HG02884 (cell line): Measurements from ENCODE around the gene SEC14L6.

ENCODE experiments used
- ATAC-seq: cut with Tn5 transposase; IDR thresholded peaks from one replicate; pipeline ENCODE4 v1.9.1; 2021; ENCODE audit warnings: mild to moderate bottlenecking, moderate library complexity; ENCODE audit not compliant: unreplicated experiment

Gene SEC14L6

DNA sequence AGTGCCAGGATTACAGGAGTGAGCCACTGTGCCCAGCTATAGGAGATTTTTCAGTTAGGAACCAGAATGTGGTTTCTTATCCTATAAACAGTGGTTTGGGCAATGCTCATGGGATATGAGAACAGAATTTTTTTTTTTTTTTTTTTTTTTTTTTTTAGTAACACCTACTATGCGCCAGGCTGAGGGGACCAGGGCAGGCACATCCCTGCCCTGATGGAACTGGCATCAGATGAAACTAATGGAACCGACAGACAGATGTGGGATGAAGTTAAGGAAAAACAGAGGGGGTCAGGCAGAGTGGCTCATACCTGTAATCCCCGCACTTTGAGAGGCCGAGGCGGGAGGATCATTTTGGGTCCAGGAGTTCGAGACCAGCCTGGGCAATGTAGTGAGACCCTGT lies 45.9 kb downstream of the SEC14L6 start:
- ATAC-seq = no peak

DNA sequence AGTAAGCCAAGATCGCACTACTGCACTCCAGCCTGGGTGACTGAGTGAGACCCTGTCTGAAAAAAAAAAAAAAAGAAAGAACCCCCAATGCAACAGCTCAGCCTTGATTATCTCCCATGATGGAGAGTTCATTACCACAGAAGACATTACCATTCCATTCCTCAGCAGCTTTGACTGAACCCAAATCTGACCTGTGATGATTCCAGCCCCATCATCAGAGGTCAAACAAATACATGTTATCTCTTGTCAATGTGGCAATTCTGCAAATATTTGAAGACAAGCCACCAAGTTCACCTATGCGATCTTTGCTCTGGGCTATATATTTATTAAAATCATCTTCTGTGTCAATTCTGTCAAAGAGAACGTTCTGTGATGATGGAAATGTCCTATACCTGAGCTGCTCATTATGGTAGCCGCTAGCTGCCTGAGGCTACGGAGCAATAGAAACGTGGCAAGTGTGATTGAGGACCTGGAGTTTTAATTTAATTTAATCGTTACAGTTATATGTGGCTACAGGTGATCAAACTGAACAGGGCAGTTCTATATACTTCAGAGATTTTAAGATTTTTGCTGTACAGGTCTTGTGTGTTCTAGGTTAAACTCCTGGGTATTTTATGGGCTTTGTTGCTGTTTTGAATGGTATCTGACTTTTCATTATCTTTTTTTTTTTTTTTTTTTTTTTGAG lies 48.9 kb downstream of the SEC14L6 start:
- ATAC-seq = no peak

DNA sequence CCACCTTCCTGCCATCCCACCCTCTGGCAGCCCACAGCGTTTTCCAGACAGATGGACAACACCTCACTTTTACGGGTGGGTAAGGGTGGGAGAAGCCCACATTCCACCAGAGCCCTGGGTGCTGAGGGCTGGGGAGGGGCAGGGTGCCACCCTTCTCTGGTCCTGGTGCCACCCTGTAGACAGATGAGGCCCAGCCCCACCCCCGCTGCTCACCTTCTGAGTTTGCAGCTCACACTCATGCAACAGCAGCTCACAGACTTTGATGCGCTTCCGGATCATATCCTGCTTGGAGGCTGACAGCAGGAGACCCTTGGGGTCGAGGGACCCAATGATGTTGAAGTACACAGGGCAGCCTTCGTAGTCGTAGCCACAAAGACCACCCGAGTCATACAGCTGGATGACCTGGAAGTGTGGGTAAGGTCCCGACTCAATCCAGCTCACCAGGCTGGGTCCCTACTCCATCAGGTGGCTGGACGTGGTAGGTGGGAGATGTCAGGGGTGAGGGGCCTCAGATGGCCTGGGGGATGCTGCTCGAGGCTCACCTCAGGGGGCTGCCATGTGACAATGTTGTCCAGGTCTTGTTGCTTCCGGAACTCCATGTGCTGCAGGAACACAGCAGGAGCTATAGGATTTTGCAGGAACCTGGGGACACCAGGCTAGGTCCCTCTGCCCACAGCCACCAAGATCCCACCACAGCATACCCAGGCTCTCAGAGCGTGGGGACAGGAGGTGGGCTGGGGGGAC lies 51.3 kb downstream of the SEC14L6 start:
- no peak for ATAC-seq

DNA sequence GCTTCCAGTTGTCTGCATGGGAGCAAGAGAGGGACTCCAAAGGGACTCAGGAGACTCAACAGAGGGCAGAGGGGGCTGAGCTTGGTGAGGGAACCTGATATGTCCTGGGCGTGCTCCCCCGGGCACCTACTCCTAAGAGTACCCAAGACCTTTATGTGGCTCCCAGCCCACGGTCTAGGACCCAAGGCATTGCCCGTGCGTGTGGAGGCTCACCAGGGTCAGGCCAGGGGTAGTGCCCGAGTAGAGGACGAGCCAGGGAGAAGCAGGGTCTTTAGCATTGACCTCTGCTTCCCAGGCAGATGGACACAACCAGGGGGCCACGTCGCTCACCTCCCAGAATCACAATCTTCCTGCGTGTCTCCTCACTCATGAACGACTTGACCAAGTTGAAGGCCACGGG lies 54.4 kb downstream of the SEC14L6 start:
- no peak for ATAC-seq

DNA sequence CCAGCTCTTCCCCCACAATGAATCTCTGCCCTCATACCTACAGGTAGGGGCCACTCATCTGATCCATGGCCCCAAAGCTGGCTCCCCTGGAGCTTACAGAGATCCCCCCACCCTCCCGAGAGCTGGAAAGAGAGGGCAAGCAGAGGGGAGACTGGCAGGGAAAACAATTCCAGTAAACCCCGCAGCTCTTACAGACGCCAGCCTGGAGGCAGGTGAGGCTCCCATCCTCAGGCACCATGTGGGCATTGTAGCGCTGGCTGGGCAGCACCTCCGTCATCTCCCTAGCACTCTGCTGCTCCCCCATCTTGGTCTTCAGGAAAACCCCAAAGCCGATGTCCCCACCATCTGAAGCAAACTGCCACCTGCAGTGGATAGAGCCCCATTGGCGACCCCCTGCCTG lies 55.2 kb downstream of the SEC14L6 start:
- no peak for ATAC-seq

DNA sequence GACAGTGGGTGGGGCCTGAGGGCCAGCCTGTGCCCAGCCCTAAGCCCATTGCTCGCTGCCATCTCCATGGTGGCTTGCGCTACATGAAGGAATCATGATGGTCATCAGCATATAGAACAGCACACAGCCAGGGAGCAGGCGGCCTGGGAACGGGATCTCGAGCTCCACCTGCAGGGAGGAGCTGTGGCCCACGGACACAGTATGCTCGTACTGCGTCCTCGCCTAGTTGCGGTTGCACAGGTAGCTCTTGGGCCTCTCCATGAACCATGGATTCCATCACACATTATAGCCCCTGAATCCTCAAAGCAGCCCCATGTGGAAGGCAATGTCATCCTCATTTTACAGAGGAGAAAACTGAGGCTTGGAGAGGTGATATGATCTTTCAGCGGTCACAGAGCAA lies 56.1 kb downstream of the SEC14L6 start:
- ATAC-seq = no peak

GRCh38 chr22:30488121-30488520 lies 58.4 kb downstream of the SEC14L6 start:
- no peak for ATAC-seq

GRCh38 chr22:30486661-30487115 lies 59.9 kb downstream of the SEC14L6 start:
- no peak for ATAC-seq

DNA sequence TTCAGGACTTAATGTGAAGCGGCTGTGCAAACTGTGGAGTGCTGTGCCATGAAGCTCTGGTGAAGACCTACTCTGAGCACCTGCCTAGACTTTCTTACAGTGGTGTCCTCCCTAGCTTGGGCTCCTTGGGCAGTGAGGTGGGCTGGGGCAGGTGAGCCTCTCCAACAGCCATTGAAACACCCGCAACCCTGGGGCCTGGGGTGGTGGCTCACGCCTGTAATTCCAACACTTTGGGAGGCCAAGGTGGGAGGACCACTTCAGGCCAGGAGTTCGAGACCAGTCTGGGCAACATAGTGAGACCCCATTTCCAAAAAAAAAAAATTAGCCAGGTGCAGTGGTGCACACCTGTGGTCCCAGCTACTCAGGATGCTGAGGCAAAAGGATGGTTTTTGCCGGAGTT lies 60.4 kb downstream of the SEC14L6 start:
- no peak for ATAC-seq

- no peak for ATAC-seq
Observed at GRCh38 chr22:30485362-30485988, 61.1 kb downstream of the SEC14L6 start.

DNA sequence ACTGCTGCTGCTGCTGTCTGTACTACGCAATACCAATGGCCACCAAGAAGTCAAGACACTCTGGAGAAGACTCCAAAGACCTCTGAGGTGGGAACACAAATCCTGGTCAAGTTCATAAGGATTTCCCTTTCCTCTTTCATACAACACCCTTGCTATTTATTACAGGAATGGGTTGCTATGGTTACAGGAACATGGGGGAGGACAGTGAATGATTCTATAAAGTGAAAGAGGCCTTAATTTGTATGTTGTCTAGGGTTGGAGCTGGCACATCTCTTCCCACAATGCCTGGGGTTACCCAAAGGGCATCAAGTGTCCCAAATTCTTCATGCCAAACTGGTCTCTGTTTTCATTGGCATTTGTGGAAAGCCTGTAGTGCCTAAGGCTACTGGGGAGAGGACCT lies 63.4 kb downstream of the SEC14L6 start:
- ATAC-seq = no peak

DNA sequence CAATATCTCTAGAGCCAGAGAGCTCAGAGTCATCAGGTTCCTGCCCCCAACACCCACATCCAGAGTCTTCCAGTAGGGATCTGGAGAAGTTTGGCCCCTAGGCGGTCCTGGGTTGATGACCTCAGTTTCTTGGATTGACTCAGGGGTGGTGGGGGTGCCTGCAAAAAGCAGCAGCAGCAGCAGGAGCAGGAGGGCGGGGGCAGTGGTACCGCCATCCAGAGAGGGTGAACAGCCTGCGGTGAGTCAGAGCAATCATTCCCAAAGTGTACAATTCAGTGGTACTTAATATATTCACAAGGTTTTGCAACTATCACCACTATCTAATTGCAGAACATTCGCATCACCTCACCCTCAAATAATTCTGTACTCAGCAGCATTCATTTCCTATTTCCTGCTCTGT lies 64.8 kb downstream of the SEC14L6 start:
- no peak for ATAC-seq

- no peak for ATAC-seq
Observed at GRCh38 chr22:30479981-30480380, 66.6 kb downstream of the SEC14L6 start.

- no peak for ATAC-seq
Observed at GRCh38 chr22:30474683-30475424, 71.7 kb downstream of the SEC14L6 start.

- no peak for ATAC-seq
Observed at GRCh38 chr22:30474121-30474520, 72.4 kb downstream of the SEC14L6 start.

GRCh38 chr22:30472994-30473720 lies 73.4 kb downstream of the SEC14L6 start:
- no peak for ATAC-seq
